Testis (tissue), 2 donors: ENCODE measurements around the gene GPS1.

ENCODE experiments used
- CTCF ChIP-seq, 3 experiments: fragments of 450-650 bp in 2 of 3; fragments of 200-600 bp in 1 of 3; sonication (generic) in 1 of 3; IDR thresholded peaks; one replicate each; pipeline ENCODE4 v1.5.1; 2016 to 2019; ENCODE audit warnings: antibody characterized with exemption in 3 of 3, mild to moderate bottlenecking in 2 of 3, moderate library complexity in 1 of 3
- POLR2A ChIP-seq: fragments of 450-650 bp; IDR thresholded peaks from one replicate; pipeline ENCODE4 v1.6.1; 2017; ENCODE audit warnings: antibody characterized with exemption, mild to moderate bottlenecking, moderate library complexity

GRCh38 chr17:82064433-82065192 lies 12.9 kb downstream of the GPS1 start:
- TF ChIP-seq CTCF (IDR thresholded peaks at IDR 0.05), result no peak
- no peak for TF ChIP-seq POLR2A
